Measurements from ENCODE around the gene SPHK1. TPM values are rescaled to one million over a fixed set of nuclear protein-coding genes. Genes with fewer than 3 reads are reported as not detected.

SPHK1 gene
- total and polyA plus RNA-seq, 7 experiments from 2014 or later: 0.43 to 14.1 (median 0.57) TPM

DNA sequence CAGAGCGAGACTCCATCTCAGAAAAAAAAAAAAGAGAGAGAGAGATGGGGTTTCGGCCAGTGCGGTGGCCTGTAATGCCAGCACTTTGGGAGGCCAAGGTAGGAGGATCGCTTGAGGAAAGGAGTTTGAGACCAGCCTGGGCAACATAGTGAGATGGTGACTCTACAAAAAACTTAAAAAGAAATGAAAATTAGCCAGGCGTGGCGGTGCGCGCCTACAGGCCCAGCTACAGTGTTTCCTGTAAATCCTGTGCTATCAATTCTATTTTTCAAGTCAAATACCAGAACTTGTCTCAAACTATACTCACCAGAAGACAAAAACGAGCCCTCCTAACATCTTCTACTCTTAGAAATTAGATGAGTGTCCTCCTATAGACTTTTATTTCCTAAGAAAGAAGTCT, 49.3 kb downstream of the SPHK1 start:
- Mint-ChIP-seq H3K4me1 (peaks cover 7 to 49% (median 29%) of the 10 kb centered on the region in 7 donors), H3K36me3 (peaks cover 0 to 10% (median 0%) of the 10 kb centered on the region in 5 donors), H3K4me3 (no peak overlapping the region), H3K9me3 (no peaks in the 10 kb centered on the region), H3K27ac (no peak overlapping the region), H3K27me3 (no peaks in the 10 kb centered on the region)
- no peak for ATAC-seq
- Histone ChIP-seq H3K4me3 (ENCODE audit: low read length) (no peak overlapping the region), H3K9me3 (ENCODE audit: control insufficient read depth in 2 of 3, low read length in 3 of 3) (no peaks in the 10 kb centered on the region), H3K4me1 (ENCODE audit: control insufficient read depth in 2 of 2, insufficient read depth in 2 of 2, low read length in 2 of 2) (no peaks in the 10 kb centered on the region), H3K27ac (ENCODE audit: low read depth, low read length) (no peak overlapping the region), H3K27me3 (ENCODE audit: control insufficient read depth in 2 of 2, insufficient read depth in 2 of 2, low read length in 2 of 2) (no peaks in the 10 kb centered on the region), H3K36me3 (ENCODE audit: control insufficient read depth in 2 of 3, insufficient read depth in 3 of 3, low read length in 3 of 3) (peaks cover 0 to 4% (median 0%) of the 10 kb centered on the region in 3 experiments)
- DNase-seq: no peak
- CTCF ChIA-PET: no interaction called here
- POLR2A ChIA-PET: no interaction called here
- intact Hi-C loops (cut with micrococcal nuclease): no loop called here

DNA sequence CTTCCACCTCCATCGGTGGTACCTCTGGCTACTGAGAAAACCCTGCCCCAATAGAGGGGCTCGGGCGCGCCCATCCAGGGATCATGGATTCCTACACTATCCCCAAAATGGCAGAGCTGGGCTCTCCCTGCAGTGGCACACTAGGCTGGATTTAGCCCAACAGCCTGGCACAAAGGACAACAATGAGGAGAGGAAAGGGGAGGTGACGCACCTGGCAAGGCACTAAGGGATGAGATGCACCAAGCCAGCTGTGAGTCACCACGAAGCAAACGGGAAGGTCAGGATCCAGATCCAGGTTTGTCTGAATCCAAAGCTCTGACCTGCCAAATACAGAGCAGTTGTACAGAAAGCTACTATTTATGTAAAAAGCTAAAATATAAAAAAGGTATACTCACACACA, 50.5 kb downstream of the SPHK1 start:
- CTCF ChIA-PET: interaction anchor here (0.8 to 1.1 kb wide), 2 partner anchors 128 to 132 kb away, joined by 3 read pairs; no protein-coding TSS in a partner anchor
- intact Hi-C loops (cut with micrococcal nuclease): no loop called here

DNA sequence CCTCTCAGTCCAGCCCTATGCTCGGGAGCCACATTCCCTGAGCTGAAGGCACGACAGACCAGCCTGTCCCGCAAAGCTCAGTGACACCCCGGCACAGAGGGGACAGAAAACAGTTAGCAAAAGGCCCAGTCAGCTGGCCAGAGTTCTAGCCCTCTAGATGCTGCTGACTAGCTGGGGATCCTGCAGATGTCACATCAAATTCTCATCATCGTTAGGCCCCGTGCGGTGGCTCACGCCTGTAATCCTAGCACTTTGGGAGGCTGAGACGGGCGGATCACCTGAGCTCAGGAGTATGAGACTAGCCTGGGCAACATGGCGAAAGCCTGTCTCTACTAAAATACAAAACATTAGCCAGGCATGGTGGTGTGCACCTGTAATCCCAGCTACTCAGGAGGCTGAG, 51.3 kb downstream of the SPHK1 start:
- CTCF ChIA-PET: interaction anchor here (0.8 kb wide), 1 partner anchor 127 kb away, joined by 3 read pairs; no protein-coding TSS in a partner anchor
- H3K27me3 Mint-ChIP-seq: no peaks in the 10 kb centered on the region
- no peak for DNase-seq
- peaks cover 0 to 20% (median 0%) of the 10 kb centered on the region in 5 donors for H3K36me3 Mint-ChIP-seq
- no peak for ATAC-seq
- POLR2A ChIA-PET: interaction anchor here (0.5 to 0.7 kb wide), 2 partner anchors 15 to 619 kb away, joined by 3 to 4 read pairs; no protein-coding TSS in a partner anchor
- H3K4me1 Mint-ChIP-seq: peaks cover 12 to 59% (median 36%) of the 10 kb centered on the region in 7 donors
- no peaks in the 10 kb centered on the region for H3K27me3 ChIP-seq (ENCODE audit: control insufficient read depth in 2 of 2, insufficient read depth in 2 of 2, low read length in 2 of 2)
- no peaks in the 10 kb centered on the region for H3K9me3 Mint-ChIP-seq
- H3K9me3 ChIP-seq (ENCODE audit: control insufficient read depth in 2 of 3, low read length in 3 of 3): no peaks in the 10 kb centered on the region
- peaks cover 0 to 4% (median 0%) of the 10 kb centered on the region in 3 experiments for H3K36me3 ChIP-seq (ENCODE audit: control insufficient read depth in 2 of 3, insufficient read depth in 3 of 3, low read length in 3 of 3)
- intact Hi-C loops (cut with micrococcal nuclease): no loop called here
- H3K27ac ChIP-seq (ENCODE audit: low read depth, low read length): no peak overlapping the region
- peak overlapping the region in 1 of 10 donors; percentile 51 for H3K4me3 Mint-ChIP-seq
- H3K4me3 ChIP-seq (ENCODE audit: low read length): no peak overlapping the region
- H3K27ac Mint-ChIP-seq: no peak overlapping the region
- peaks cover 0 to 2% of the 10 kb centered on the region in 2 donors for H3K4me1 ChIP-seq (ENCODE audit: control insufficient read depth in 2 of 2, insufficient read depth in 2 of 2, low read length in 2 of 2)

More for the DNA sequence above, 50.5 kb downstream of the SPHK1 start:
- DNase-seq (no peak), ATAC-seq (no peak)
- Mint-ChIP-seq H3K36me3 (peaks cover 0 to 18% (median 0%) of the 10 kb centered on the region in 5 donors), H3K4me3 (no peak overlapping the region), H3K27ac (no peak overlapping the region), H3K9me3 (no peaks in the 10 kb centered on the region), H3K4me1 (peaks cover 11 to 56% (median 39%) of the 10 kb centered on the region in 7 donors), H3K27me3 (no peaks in the 10 kb centered on the region)
- H3K4me1 ChIP-seq (ENCODE audit: control insufficient read depth in 2 of 2, insufficient read depth in 2 of 2, low read length in 2 of 2): peaks cover 0 to 2% of the 10 kb centered on the region in 2 donors
- no peaks in the 10 kb centered on the region for H3K27me3 ChIP-seq (ENCODE audit: control insufficient read depth in 2 of 2, insufficient read depth in 2 of 2, low read length in 2 of 2)
- POLR2A ChIA-PET: interaction anchor here (1.0 kb wide), 1 partner anchor 161 kb away, joined by 3 read pairs; no protein-coding TSS in a partner anchor
- no peak overlapping the region for H3K27ac ChIP-seq (ENCODE audit: low read depth, low read length)
- no peaks in the 10 kb centered on the region for H3K9me3 ChIP-seq (ENCODE audit: control insufficient read depth in 2 of 3, low read length in 3 of 3)
- H3K36me3 ChIP-seq (ENCODE audit: control insufficient read depth in 2 of 3, insufficient read depth in 3 of 3, low read length in 3 of 3): peaks cover 0 to 4% (median 0%) of the 10 kb centered on the region in 3 experiments
- H3K4me3 ChIP-seq (ENCODE audit: low read length): no peak overlapping the region

Other genes starting within 250 kb of the SPHK1 start
- 1 to 10 TPM in 4 of 5 experiments, under 1 TPM in 1; 0.29 to 2.2 (median 1.4) TPM for gene FOXJ1, start 243.4 kb upstream of the SPHK1 start, total RNA-seq
- gene FOXJ1, start 243.4 kb upstream of the SPHK1 start, polyA plus RNA-seq: 1 to 10 TPM in 1 of 2 donors, under 1 TPM in 1; 0.27 to 1.0 TPM
- 10 to 100 TPM; 49.2 to 96.3 (median 50.8) TPM for gene RNF157, start 144.1 kb upstream of the SPHK1 start, total RNA-seq
- 10 to 100 TPM; 10.4 to 17.3 TPM for gene RNF157, start 144.1 kb upstream of the SPHK1 start, polyA plus RNA-seq
- gene UBALD2, start 119.3 kb upstream of the SPHK1 start, total RNA-seq: 100 to 1,000 TPM; 103 to 263 (median 241) TPM
- 10 to 100 TPM in 1 of 2 donors, 1 to 10 TPM in 1; 6.9 to 11.1 TPM for gene UBALD2, start 119.3 kb upstream of the SPHK1 start, polyA plus RNA-seq
- gene QRICH2, start 76.3 kb upstream of the SPHK1 start, total RNA-seq: 1 to 10 TPM; 2.1 to 6.8 (median 4.0) TPM
- under 1 TPM; 0.09 to 0.71 TPM for gene QRICH2, start 76.3 kb upstream of the SPHK1 start, polyA plus RNA-seq
- 10 to 100 TPM; 19.6 to 55.9 (median 45.8) TPM for gene PRPSAP1, start 30.7 kb upstream of the SPHK1 start, total RNA-seq
- gene PRPSAP1, start 30.7 kb upstream of the SPHK1 start, polyA plus RNA-seq: 10 to 100 TPM; 53.3 to 59.1 TPM
- gene UBE2O, start 68.5 kb downstream of the SPHK1 start, total RNA-seq: 10 to 100 TPM; 32.6 to 50.8 (median 41.6) TPM
- 10 to 100 TPM in 1 of 2 donors, 1 to 10 TPM in 1; 8.7 to 15.4 TPM for gene UBE2O, start 68.5 kb downstream of the SPHK1 start, polyA plus RNA-seq
- gene AANAT, start 83.0 kb downstream of the SPHK1 start, total RNA-seq: not detected
- gene AANAT, start 83.0 kb downstream of the SPHK1 start, polyA plus RNA-seq: not detected
- gene RHBDF2, start 116.8 kb downstream of the SPHK1 start, total RNA-seq: 100 to 1,000 TPM in 1 of 5 experiments, 10 to 100 TPM in 4; 31.1 to 119 (median 35.4) TPM
- 1 to 10 TPM; 2.9 to 7.5 TPM for gene RHBDF2, start 116.8 kb downstream of the SPHK1 start, polyA plus RNA-seq
- gene CYGB, start 153.1 kb downstream of the SPHK1 start, total RNA-seq: not detected
- gene CYGB, start 153.1 kb downstream of the SPHK1 start, polyA plus RNA-seq: under 1 TPM; 0.33 to 0.35 TPM
- gene PRCD, start 155.4 kb downstream of the SPHK1 start, total RNA-seq: not detected
- 1 to 10 TPM in 1 of 2 donors, not detected in 1; 1.3 TPM for gene PRCD, start 155.4 kb downstream of the SPHK1 start, polyA plus RNA-seq
- gene ST6GALNAC2, start 201.3 kb downstream of the SPHK1 start, total RNA-seq: 1 to 10 TPM in 1 of 5 experiments, under 1 TPM in 2, not detected in 2; 0.48 to 7.5 (median 0.58) TPM
- gene ST6GALNAC2, start 201.3 kb downstream of the SPHK1 start, polyA plus RNA-seq: not detected